SH-SY5Y (cell line): ENCODE measurements around the gene FNDC5.

Experiments
- GATA2 ChIP-seq: IDR thresholded peaks from 2 replicates; pipeline ENCODE4 v1.6.1; 2011; ENCODE audit warnings: mild to moderate bottlenecking, low read depth, low read length
- GATA3 ChIP-seq: IDR thresholded peaks from 2 replicates; pipeline ENCODE4 v1.6.1; 2011; ENCODE audit warnings: low read depth, mild to moderate bottlenecking, low read length, moderate library complexity

Gene FNDC5

DNA sequence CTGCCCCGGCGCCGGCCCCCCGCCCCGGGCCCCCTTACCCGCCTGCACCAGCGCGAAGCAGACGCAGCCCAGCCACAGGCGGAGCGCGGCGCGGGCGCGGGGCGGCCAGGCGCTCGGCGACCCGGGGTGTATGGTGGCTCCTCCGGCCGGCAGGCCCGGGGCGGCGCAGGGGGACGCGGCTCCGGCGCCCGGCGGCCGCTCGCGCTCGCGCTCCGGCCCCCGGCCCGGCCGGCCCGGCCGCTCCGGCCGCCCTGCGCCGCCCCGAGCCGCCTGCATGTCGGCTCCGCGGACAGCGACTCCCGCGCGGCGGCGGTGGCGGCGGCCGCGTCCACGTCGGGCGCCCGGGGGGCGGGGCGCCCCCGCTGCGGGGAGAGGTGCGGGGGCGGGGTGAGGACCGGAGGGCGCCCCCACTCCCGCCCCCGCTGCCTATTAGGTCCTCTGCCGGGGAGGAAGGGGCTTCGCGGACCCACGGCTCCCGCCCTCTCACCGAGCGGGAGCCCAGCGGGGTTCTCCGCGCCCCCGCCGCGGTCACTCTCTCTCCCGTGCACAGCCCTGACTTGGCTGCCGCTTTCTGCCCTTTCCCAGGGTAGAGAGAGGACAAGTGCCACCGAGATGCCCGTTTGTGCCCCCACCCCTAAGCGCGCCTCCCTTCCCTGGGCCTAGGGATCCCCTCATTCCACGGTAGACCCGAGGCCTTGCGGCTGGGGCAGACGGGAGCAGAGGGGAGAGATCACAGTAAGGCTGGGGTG, at the start of gene FNDC5:
FNDC5 (minus strand) TSS at position 298 of the 749 bp plus-strand sequence.
- TF ChIP-seq GATA2 (no peak), GATA3 (no peak)

GRCh38 chr1:32919811-32920733, 49.4 kb upstream of the FNDC5 start:
- TF ChIP-seq GATA2 (no peak), GATA3 (no peak)

DNA sequence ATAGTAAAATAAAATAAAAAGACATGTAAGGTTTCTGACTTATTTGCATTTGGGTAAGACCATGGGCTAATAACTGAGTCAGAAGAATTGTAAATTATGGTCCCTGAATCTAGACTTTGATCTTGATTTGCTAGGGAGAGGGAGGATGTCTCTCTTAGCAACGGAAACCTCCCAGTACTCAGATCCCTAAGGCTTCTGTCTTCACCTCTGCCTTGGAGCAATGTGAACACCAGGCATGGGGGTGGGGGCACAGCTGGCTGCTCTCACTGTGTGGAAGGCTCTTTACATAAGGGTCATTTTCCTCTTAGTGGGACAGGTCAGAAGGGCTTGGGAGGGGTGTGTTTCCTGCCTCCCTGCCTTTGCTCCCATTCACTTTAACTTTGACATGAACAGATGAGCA, 47.5 kb upstream of the FNDC5 start:
- no peak for TF ChIP-seq GATA3
- no peak for TF ChIP-seq GATA2

DNA sequence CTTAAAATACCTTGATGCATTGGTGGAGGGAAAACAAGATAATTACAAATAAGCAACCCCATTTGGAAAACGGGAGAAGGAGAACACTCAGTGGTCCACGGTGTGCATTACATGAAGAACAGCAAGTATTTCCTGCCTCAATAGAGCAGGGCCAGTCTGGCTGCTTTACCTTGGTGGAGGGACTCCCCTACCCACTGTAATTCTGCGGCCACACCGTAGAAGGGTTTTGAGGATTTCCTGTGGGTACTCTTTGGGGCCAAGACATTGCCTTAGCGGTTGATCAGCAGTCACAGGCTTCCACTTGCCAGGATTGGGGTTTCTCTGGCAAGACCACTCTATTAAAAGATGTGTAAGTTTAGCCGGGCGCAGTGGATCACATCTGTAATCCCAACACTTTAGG, 46.8 kb upstream of the FNDC5 start:
- TF ChIP-seq GATA3 (no peak), GATA2 (no peak)

DNA sequence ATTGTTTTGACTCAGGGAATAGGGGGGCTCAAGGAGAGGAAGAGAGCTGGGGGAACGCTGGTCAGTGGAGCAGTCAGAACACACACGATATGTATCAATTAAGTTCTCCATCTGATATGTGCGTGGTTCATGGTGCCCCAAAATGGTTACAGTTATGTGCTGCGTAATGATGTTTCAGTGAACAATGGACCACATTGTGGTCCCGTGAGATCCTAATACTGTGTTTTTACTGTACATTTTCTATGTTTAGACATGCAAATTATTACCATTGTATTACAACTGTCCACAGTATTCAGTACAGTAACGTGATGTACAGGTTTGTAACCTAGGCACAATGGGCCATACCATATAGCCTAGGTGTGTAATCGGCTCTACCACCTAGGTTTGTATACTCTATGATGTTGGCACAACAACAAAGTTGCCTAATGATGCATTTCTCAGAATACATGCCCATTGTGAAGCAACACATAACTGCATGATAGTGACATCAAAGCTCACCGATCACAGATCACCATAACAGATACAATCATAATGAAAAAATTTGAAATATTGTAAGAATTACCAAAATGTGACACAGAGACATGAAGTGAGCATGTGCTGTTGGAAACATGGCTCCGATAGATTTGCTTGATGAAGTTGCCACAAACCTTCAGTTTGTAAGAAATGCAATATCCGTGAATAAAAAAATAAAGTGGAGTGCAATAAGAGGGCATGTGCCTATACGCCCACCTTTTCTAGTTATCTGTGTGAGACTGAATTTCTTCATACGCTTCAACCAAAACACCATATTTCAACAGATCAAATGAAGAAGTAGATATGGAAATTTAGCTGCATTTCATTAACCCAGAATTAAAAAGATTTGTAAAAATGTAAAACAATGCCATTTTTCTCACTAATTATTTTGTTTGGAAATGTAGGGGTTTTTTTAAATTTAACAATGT, 45.3 kb upstream of the FNDC5 start:
- no peak for TF ChIP-seq GATA3

DNA sequence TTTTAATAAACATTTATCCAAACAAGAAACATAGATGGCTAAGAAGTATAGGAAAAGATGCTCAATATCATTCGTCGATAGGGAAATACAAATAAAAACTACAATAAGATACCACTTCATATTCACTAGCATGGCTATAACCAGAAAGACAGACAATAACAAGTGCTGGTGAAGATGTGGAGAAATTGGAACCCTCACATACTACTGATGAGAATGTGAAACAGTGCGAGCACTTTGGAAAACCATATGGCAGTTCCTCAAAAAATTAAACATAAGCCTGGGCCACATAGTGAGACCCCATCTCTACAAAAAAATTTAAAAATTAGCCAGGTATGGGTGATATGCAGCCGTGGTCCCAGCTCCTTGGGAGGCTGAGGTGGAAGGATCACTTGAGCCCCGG, 39.6 kb upstream of the FNDC5 start:
- TF ChIP-seq GATA2: no peak
- TF ChIP-seq GATA3: no peak

GRCh38 chr1:32907435-32907834, 36.7 kb upstream of the FNDC5 start:
- TF ChIP-seq GATA2: no peak
- no peak for TF ChIP-seq GATA3

- no peak for TF ChIP-seq GATA2
- TF ChIP-seq GATA3: no peak
These were observed 35.9 kb upstream of the FNDC5 start for GRCh38 chr1:32906654-32907053.

DNA sequence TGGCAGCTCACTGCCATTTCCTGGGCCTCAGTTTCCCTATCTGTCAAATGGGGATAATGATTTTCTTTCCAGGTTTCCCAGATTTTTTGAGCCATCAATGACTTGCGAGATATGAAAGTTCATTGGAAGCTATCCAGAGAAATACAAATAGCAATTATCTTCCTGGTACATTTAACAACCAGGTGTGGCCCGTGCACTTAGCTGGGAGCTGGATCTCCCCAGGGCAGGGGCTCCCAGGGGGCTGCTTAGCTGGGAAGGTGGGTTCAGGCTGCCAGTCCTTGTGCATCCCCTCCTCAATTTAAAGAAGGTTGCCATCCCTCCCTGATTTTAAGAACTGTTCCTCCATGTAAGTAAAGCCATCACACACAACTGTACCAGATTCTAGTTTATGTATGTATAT, 34.1 kb upstream of the FNDC5 start:
- TF ChIP-seq GATA2 (no peak), GATA3 (no peak)

- no peak for TF ChIP-seq GATA3
- TF ChIP-seq GATA2: no peak
These were observed 33.5 kb upstream of the FNDC5 start for GRCh38 chr1:32903991-32904785.

- TF ChIP-seq GATA2 (no peak), GATA3 (no peak)
These were observed 31.8 kb upstream of the FNDC5 start for GRCh38 chr1:32902535-32902920.

GRCh38 chr1:32901823-32902534, 31.3 kb upstream of the FNDC5 start:
- TF ChIP-seq GATA3: no peak
- no peak for TF ChIP-seq GATA2

DNA sequence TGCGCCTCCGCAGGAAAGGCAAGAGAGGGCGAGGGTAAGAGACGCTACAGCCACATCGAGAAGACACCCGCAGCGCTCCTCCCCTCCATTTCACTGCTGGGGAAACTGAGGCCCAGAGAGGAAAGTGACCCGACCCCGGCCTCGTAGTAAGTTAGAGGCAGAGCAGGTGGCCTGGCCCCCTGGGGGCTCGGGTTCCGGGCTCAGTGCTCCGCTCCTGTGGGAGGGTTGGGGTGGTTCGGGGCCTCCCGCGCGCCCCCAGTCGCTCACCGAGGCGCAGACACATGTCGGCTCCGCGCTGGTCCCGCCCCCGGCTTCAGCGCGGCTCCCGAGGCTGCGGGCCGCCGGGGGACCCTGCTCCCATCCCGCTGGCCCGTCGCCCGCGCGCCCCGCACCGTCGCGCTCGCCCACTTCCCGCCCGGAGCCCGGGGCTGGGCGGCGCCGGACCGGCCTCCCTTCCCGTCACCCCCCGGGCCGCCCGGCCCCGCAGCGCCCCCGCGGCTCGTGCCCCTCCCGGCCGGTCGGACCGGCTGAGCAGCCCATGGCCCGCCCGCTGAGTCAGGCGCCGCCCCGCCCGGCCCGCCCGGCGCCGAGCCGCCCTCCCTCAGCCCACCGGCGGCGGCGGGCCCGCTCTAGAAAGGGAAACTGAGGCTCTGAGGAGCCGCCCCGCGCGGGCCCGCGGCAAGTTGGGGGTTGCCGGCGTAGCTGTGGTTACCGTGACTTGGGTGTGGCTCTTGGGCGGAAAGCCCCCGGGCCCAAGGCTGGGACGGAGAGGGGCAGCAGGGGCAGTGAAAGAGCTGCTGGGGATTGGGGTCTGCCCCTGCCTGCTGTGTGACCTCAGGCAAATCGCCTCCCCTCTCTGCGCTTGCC, 30.5 kb upstream of the FNDC5 start, which contains the start of gene TMEM54:
TMEM54 (minus strand) TSS at position 434 of the 867 bp plus-strand sequence; CDS start at position 283, 151 bp downstream.
- TF ChIP-seq GATA2 (no peak), GATA3 (no peak)
